ENCODE data around the gene CCSAP.
"Not testable (repeated sequence)": the region's sequence is repeated elsewhere in the genome, so short reads cannot be mapped to it uniquely, and the experiment has no call there.

The CCSAP gene

GRCh38 chr1:229364207-229365065 lies 21.6 kb upstream of the CCSAP start:
- no peak for DNase-seq (ENCODE audit: low spot score)

- DNase-seq (ENCODE audit: low spot score), result no peak
These were observed 20.9 kb upstream of the CCSAP start for GRCh38 chr1:229363723-229364122.

- DNase-seq (ENCODE audit: low spot score), result no peak
These were observed 17.6 kb upstream of the CCSAP start for GRCh38 chr1:229360420-229360819.

GRCh38 chr1:229355661-229356060 lies 12.8 kb upstream of the CCSAP start:
- no peak for DNase-seq (ENCODE audit: low spot score)

- DNase-seq (ENCODE audit: low spot score), result no peak
These were observed 11.4 kb upstream of the CCSAP start for GRCh38 chr1:229354226-229354625.

GRCh38 chr1:229352975-229353374 lies 10.1 kb upstream of the CCSAP start:
- DNase-seq (ENCODE audit: low spot score), result no peak

GRCh38 chr1:229349463-229350385 lies 6.9 kb upstream of the CCSAP start:
- DNase-seq (ENCODE audit: low spot score), result no peak

- DNase-seq (ENCODE audit: low spot score), result no peak
These were observed 4.7 kb upstream of the CCSAP start for GRCh38 chr1:229347528-229347927.

GRCh38 chr1:229344937-229345684 lies 2.3 kb upstream of the CCSAP start:
- DNase-seq (ENCODE audit: low spot score), result no peak

GRCh38 chr1:229344139-229344538 lies 1.3 kb upstream of the CCSAP start:
- no peak for DNase-seq (ENCODE audit: low spot score)

- DNase-seq (ENCODE audit: low spot score), result peak; percentile 80
These were observed 832 bp downstream of the CCSAP start for GRCh38 chr1:229341774-229342655.

- no peak for DNase-seq (ENCODE audit: low spot score)
These were observed 2.4 kb downstream of the CCSAP start for GRCh38 chr1:229340496-229340895.

- DNase-seq (ENCODE audit: low spot score), result peak; percentile 35
These were observed 3.3 kb downstream of the CCSAP start for GRCh38 chr1:229339520-229339919.

GRCh38 chr1:229339086-229339485 lies 3.8 kb downstream of the CCSAP start:
- DNase-seq (ENCODE audit: low spot score), result no peak

- no peak for DNase-seq (ENCODE audit: low spot score)
These were observed 6.5 kb downstream of the CCSAP start for GRCh38 chr1:229336345-229336744.

- DNase-seq (ENCODE audit: low spot score), result no peak
These were observed 8.1 kb downstream of the CCSAP start for GRCh38 chr1:229334716-229335115.

- DNase-seq (ENCODE audit: low spot score), result no peak
These were observed 8.6 kb downstream of the CCSAP start for GRCh38 chr1:229334269-229334668.

GRCh38 chr1:229328598-229329362 lies 14.1 kb downstream of the CCSAP start:
- no peak for DNase-seq (ENCODE audit: low spot score)

- not testable (repeated sequence) for DNase-seq (ENCODE audit: low spot score)
These were observed 15.1 kb downstream of the CCSAP start for GRCh38 chr1:229327765-229328164.

- no peak for DNase-seq (ENCODE audit: low spot score)
These were observed 16.2 kb downstream of the CCSAP start for GRCh38 chr1:229326601-229327000.

Data from activated CD4-positive, alpha-beta T cell treated with anti-CD3 and anti-CD28 coated beads, Interleukin-2, Interleukin-4, amounts not matched to agents 100 ng/mL and 50 ng/mL, durations not matched to agents 16 hours and 8 hours (primary cell).